Osteoblast (primary cell): ENCODE results near the gene RPUSD1. TPM values are rescaled to one million over a fixed set of nuclear protein-coding genes. Genes with fewer than 3 reads are reported as not detected.

Experiments used
- DNase-seq: peaks from one replicate; pipeline ENCODE4 v3.0.0; 2011; ENCODE audit warnings: low spot score, mixed read lengths; ENCODE audit not compliant: insufficient read length; ENCODE audit errors: missing footprints
- H2AFZ ChIP-seq: 2 replicates; pipeline ENCODE4 v1.6.0; 2011; ENCODE audit warnings: mild to moderate bottlenecking, low read length
- H3K27ac ChIP-seq: 2 replicates; pipeline ENCODE4 v1.5.1; 2011; ENCODE audit warnings: mild to moderate bottlenecking, low read depth, low read length, moderate library complexity
- H3K27me3 ChIP-seq: 2 replicates; pipeline ENCODE4 v1.6.0; 2012; ENCODE audit warnings: mild to moderate bottlenecking, control low read depth, inconsistent platforms, low read length, moderate library complexity; ENCODE audit not compliant: insufficient read depth
- H3K36me3 ChIP-seq: 2 replicates; pipeline ENCODE4 v1.5.1; 2011; ENCODE audit warnings: mild to moderate bottlenecking, low read length, control low read depth, moderate library complexity; ENCODE audit not compliant: insufficient read depth
- H3K4me1 ChIP-seq: 2 replicates; pipeline ENCODE4 v1.5.1; 2011; ENCODE audit warnings: mild to moderate bottlenecking, low read length, control low read depth, moderate library complexity; ENCODE audit not compliant: insufficient read depth
- H3K4me2 ChIP-seq: 2 replicates; pipeline ENCODE4 v1.6.0; 2011; ENCODE audit warnings: mild to moderate bottlenecking, low read length; ENCODE audit not compliant: insufficient read depth
- H3K4me3 ChIP-seq: fragments of 200-600 bp; sonication (generic); 3 replicates; pipeline ENCODE4 v1.5.1; 2012; ENCODE audit warnings: mild to moderate bottlenecking, low read length, inconsistent platforms; ENCODE audit not compliant: insufficient read depth
- H3K79me2 ChIP-seq: 2 replicates; pipeline ENCODE4 v1.6.0; 2012; ENCODE audit warnings: mild to moderate bottlenecking, low read length, control low read depth, inconsistent platforms; ENCODE audit not compliant: insufficient read depth
- H3K9me3 ChIP-seq: 2 replicates; pipeline ENCODE4 v1.5.1; 2011; ENCODE audit warnings: low read depth, low read length, control low read depth
- H4K20me1 ChIP-seq: 2 replicates; pipeline ENCODE4 v1.6.0; 2012; ENCODE audit warnings: mild to moderate bottlenecking, low read length, control low read depth; ENCODE audit not compliant: insufficient read depth
- CTCF ChIP-seq: IDR thresholded peaks from 2 replicates; pipeline ENCODE4 v1.5.1; 2011; ENCODE audit warnings: mild to moderate bottlenecking, low read depth, low read length, moderate library complexity; ENCODE audit errors: extremely low read depth
- total RNA-seq: library from RNA; depleted of rRNA; stranded (reverse); fragments of >200 nt; gene quantifications from 2 replicates; pipeline ENCODE4 v1.2.3, GENCODE V29; 2012

The RPUSD1 gene
- total RNA-seq, 1 donor, result 28.2 TPM

- Histone ChIP-seq H2AFZ (no peak overlapping the region), H3K27me3 (no peaks in the 10 kb centered on the region), H4K20me1 (no peaks in the 10 kb centered on the region), H3K9me3 (no peaks in the 10 kb centered on the region), H3K4me1 (no peaks in the 10 kb centered on the region), H3K4me2 (no peak overlapping the region), H3K27ac (no peak overlapping the region), H3K36me3 (no peaks in the 10 kb centered on the region), H3K4me3 (no peak overlapping the region), H3K79me2 (no peaks in the 10 kb centered on the region)
- no peak for TF ChIP-seq CTCF
- no peak for DNase-seq
These were observed 13.8 kb downstream of the RPUSD1 start for GRCh38 chr16:774086-775001.

- H3K4me1 ChIP-seq, result no peaks in the 10 kb centered on the region
- no peak overlapping the region for H3K4me3 ChIP-seq
- H4K20me1 ChIP-seq, result no peaks in the 10 kb centered on the region
- H2AFZ ChIP-seq, result no peak overlapping the region
- H3K4me2 ChIP-seq, result no peak overlapping the region
- H3K27me3 ChIP-seq, result no peaks in the 10 kb centered on the region
- no peak overlapping the region for H3K27ac ChIP-seq
- H3K36me3 ChIP-seq, result no peaks in the 10 kb centered on the region
- no peak for TF ChIP-seq CTCF
- H3K9me3 ChIP-seq, result no peaks in the 10 kb centered on the region
- DNase-seq, result no peak
- no peaks in the 10 kb centered on the region for H3K79me2 ChIP-seq
These were observed 15.2 kb downstream of the RPUSD1 start for GRCh38 chr16:772959-773358.

- no peaks in the 10 kb centered on the region for H3K36me3 ChIP-seq
- no peak overlapping the region for H2AFZ ChIP-seq
- no peak overlapping the region for H3K4me2 ChIP-seq
- H3K27ac ChIP-seq, result no peak overlapping the region
- no peaks in the 10 kb centered on the region for H4K20me1 ChIP-seq
- no peak overlapping the region for H3K4me3 ChIP-seq
- H3K27me3 ChIP-seq, result no peaks in the 10 kb centered on the region
- H3K9me3 ChIP-seq, result no peaks in the 10 kb centered on the region
- no peaks in the 10 kb centered on the region for H3K79me2 ChIP-seq
- no peak for TF ChIP-seq CTCF
- no peaks in the 10 kb centered on the region for H3K4me1 ChIP-seq
- no peak for DNase-seq
These were observed 17.8 kb downstream of the RPUSD1 start for GRCh38 chr16:770411-770810.

- H3K9me3 ChIP-seq, result no peaks in the 10 kb centered on the region
- H3K4me3 ChIP-seq, result no peak overlapping the region
- no peaks in the 10 kb centered on the region for H3K4me1 ChIP-seq
- no peak overlapping the region for H3K27ac ChIP-seq
- H3K4me2 ChIP-seq, result no peak overlapping the region
- no peaks in the 10 kb centered on the region for H3K79me2 ChIP-seq
- H3K36me3 ChIP-seq, result no peaks in the 10 kb centered on the region
- DNase-seq, result no peak
- no peaks in the 10 kb centered on the region for H3K27me3 ChIP-seq
- H4K20me1 ChIP-seq, result no peaks in the 10 kb centered on the region
- TF ChIP-seq CTCF, result no peak
- H2AFZ ChIP-seq, result no peak overlapping the region
These were observed 18.2 kb downstream of the RPUSD1 start for GRCh38 chr16:769934-770333.
